Coronary artery (tissue), 2 donors: Measurements from ENCODE around the gene NR1D2.
"Not testable (repeated sequence)": the region's sequence is repeated elsewhere in the genome, so short reads cannot be mapped to it uniquely, and the experiment has no call there.

Experiments used
- DNase-seq: peaks from one replicate; pipeline ENCODE4 v3.0.0-alpha.2; 2017; ENCODE audit warnings: low spot score
- H3K27ac ChIP-seq, 2 donors: fragments of 200-600 bp; sonication (generic); one replicate each; pipeline ENCODE4 v1.5.1; 2016 to 2019
- H3K4me3 ChIP-seq: fragments of 200-600 bp; sonication (generic); 2 replicates; pipeline ENCODE4 v1.5.1; 2016; ENCODE audit warnings: mild to moderate bottlenecking, moderate library complexity
- CTCF ChIP-seq: fragments of 200-600 bp; sonication (generic); IDR thresholded peaks from one replicate; pipeline ENCODE4 v1.5.1; 2019; ENCODE audit warnings: antibody characterized with exemption

NR1D2 gene

GRCh38 chr3:24018784-24019570 is 73.9 kb downstream of the NR1D2 start:
- H3K4me3 ChIP-seq = no peak overlapping the region
- H3K27ac ChIP-seq = no peak overlapping the region
- TF ChIP-seq CTCF = no peak
- DNase-seq = no peak

- no peak for TF ChIP-seq CTCF
- H3K27ac ChIP-seq = no peak overlapping the region
- DNase-seq = no peak
These were observed 74.5 kb downstream of the NR1D2 start for GRCh38 chr3:24019585-24019984.

GRCh38 chr3:24020036-24020691 is 75.1 kb downstream of the NR1D2 start:
- Histone ChIP-seq H3K4me3 (no peak overlapping the region), H3K27ac (no peak overlapping the region)
- no peak for DNase-seq
- TF ChIP-seq CTCF = no peak

More at GRCh38 chr3:24019585-24019984, 74.5 kb downstream of the NR1D2 start:
- no peak overlapping the region for H3K4me3 ChIP-seq

- no peak overlapping the region for H3K4me3 ChIP-seq
- no peak for DNase-seq
- TF ChIP-seq CTCF = no peak
- H3K27ac ChIP-seq = no peak overlapping the region
These were observed 78.1 kb downstream of the NR1D2 start for GRCh38 chr3:24023197-24023596.

- no peak overlapping the region for H3K4me3 ChIP-seq
- no peak for DNase-seq
- TF ChIP-seq CTCF = no peak
- no peak overlapping the region for H3K27ac ChIP-seq
These were observed 80.7 kb downstream of the NR1D2 start for GRCh38 chr3:24025805-24026204.

- H3K4me3 ChIP-seq, H3K27ac ChIP-seq, DNase-seq: not testable (repeated sequence)
These were observed 81.6 kb downstream of the NR1D2 start for GRCh38 chr3:24026665-24027064.

- Histone ChIP-seq H3K27ac (no peak overlapping the region), H3K4me3 (no peak overlapping the region)
- no peak for DNase-seq
- no peak for TF ChIP-seq CTCF
These were observed 82.9 kb downstream of the NR1D2 start for GRCh38 chr3:24027946-24028345.
